Activated CD8-positive, alpha-beta memory T cell treated with anti-CD3 and anti-CD28 coated beads for 36 hours (primary cell): ENCODE results near the gene SLC38A6. TPM values are rescaled to one million over a fixed set of nuclear protein-coding genes. Genes with fewer than 3 reads are reported as not detected.

Experiments used
- CTCF ChIA-PET: fragments of 350-600 bp; sonication (Branson Sonifier 250); formaldehyde crosslinking; loops from one replicate; lab custom pipeline; 2021; ENCODE audit warnings: antibody characterized with exemption; lab: Charles Lee
- POLR2A ChIA-PET: fragments of 350-600 bp; sonication (Branson Sonifier 250); formaldehyde crosslinking; loops from one replicate; lab custom pipeline; 2021; ENCODE audit warnings: antibody characterized with exemption; lab: Charles Lee
- total RNA-seq, 2 experiments: library from RNA; stranded (reverse); gene quantifications; one replicate each; pipeline ENCODE4 v1.2.3, GENCODE V29; 2021

The SLC38A6 gene
- 1 to 10 TPM; 4.4 to 4.7 TPM for total RNA-seq

DNA sequence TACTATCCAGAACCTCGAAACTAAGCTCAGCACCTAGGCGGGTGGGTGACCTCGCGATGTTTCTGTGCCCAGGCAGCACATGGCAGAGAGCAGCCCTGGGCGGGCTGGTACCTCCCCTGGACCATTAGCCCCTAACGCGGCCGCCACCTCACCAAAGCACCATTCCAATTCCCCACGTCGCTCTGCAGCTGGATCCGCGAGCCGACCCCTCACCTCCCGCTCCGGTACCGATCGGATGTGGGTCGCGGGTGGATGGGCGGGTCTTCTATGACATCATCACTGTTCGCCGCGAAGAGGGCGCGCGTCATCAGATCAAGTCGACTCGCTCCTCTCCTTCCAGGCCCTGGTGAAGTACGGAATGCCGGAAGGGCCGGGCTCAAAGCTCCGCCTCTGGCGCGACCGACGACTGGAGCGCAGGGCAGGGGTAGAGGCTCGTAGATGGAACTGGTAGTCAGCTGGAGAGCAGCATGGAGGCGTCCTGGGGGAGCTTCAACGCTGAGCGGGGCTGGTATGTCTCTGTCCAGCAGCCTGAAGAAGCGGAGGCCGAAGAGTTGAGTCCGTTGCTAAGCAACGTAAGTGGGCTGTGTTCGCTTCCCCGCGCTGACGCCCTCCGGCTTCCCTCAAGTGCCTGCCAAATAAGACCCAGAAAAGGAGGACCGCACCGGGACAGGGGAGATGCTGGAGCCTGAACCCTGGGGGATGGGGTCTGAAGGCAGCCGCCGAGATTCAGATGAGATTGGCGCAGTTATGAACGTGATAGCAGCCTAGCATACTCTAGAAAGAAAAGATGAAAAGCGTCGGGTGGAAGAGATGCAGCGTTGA is at the start of gene SLC38A6, which contains the start of gene TRMT5:
TSS of gene SLC38A6 (plus strand) at position 435 of the 822 bp plus-strand sequence. CDS start at position 468, 33 bp downstream.
TSS of gene TRMT5 (minus strand) at position 269 of the 822 bp plus-strand sequence. CDS start at position 163, 106 bp downstream.
- CTCF ChIA-PET, result interaction anchor here (0.9 to 1.4 kb wide), 2 partner anchors 247 to 257 kb away, joined by 3 read pairs; no protein-coding TSS in a partner anchor
- POLR2A ChIA-PET, result interaction anchor here (0.5 to 1.2 kb wide), 5 partner anchors 14 to 253 kb away, joined by 3 to 12 read pairs (median 4); no protein-coding TSS in a partner anchor

DNA sequence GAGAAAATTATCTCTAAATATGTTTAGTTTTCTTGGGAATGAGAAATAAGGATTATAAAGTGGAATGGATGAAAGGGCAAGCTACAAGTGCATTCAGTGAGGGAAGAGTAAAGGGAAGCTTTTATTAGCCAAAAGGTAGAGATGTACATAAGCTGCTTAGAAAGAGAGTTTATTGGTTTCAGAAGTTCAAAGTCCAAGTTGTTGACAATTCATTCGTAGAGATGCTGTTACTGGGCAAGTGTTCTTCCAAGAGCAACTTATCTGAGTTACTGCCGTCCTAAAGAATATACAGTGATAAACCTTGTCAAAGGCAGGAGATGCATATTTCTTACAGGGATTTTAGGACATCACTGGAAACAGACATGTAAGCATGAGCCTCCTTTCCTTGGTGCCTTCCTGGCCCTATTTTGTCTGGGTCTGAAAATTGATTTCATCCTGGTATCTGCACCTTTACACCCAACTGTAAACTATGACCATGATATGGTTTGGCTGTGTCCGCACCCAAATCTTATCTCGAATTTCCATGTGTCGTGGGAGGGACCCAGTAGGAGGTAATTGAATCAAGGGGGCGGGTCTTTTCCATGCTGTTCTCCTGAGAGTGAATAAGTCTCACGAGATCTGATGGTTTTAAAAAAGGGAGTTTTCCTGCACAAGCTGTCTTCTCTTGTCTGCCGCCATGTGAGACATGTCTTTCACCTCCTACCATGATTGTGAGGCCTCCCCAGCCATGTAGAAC is 47.0 kb upstream of the SLC38A6 start:
- CTCF ChIA-PET, result no interaction called here
- POLR2A ChIA-PET, result no interaction called here

DNA sequence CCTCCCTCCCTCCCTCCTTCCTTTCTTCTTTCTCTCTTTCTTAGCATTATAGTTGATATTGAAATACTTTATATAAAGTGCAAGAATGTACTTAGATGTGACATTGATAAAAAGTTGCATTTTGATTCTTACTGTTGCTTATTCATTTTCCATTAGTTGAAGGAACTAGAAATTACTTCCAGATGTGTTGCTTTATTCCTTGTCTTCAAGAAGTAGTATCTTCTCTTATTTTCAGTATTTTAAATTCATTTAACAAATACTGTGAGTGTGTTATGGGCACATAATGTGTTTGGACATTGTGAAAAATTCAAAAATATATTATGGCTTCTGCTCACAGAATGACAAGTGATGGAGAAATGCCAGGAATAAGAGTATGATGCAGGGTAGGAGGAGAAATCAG is 45.7 kb upstream of the SLC38A6 start:
- ChIA-PET CTCF (no interaction called here), POLR2A (no interaction called here)

DNA sequence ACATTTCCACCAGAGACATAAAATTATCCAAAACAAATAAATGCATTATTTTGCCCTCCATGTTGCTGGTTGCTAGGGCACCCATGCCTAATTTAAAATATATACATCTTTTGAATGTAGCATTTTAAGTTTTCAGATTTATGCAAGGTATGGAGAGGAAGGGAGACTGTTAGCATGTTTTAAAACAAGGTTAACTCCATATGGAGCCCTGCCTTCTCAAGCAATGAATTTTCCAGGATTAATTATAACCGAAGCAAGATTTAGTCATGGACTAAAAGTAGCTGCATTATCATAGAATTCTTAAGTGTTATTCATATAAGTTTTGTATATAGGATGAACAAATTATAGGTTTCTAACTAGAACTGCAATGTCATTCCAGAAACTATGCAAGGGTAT is 37.4 kb upstream of the SLC38A6 start:
- CTCF ChIA-PET, result no interaction called here
- POLR2A ChIA-PET, result interaction anchor here (0.7 kb wide), 1 partner anchor 57 kb away, joined by 3 read pairs; no protein-coding TSS in a partner anchor

DNA sequence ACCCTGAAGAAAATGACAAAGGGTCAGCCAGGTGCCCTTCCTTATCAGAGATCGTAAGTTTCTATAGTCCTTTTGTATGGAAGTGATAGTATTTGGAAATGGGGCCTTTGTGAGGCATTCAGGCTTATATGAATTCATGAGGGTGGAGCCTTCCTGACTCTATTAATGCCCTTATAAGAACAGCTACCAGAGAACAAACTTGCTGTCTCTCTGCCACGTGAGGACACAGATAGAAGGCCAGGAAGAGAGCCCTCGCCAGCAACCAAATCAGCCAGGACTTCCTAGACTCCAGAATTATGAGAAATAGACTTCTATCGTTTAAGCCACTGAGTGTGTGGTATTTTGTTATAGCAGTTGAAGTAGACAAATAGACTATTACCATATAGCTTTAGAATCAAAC is 36.8 kb upstream of the SLC38A6 start:
- CTCF ChIA-PET, result no interaction called here
- POLR2A ChIA-PET, result no interaction called here

DNA sequence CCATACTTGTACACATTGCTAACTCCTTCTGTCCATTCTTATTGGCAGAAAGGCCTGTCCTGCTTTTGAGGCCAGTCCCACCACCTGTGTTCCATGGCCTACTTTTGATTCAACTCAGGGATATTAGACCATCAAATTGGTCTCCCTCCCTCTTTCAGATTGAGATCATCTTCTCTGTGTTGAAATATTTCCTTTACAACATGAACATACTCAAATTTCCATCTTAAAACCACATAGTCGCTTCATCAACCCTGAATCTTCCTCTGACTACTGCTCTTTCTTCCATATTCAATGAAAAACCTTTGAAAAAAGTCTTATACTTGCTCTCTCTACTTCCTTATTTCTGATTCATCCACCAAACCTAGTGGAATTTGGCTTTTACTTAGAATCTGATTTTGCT is 35.1 kb upstream of the SLC38A6 start:
- POLR2A ChIA-PET, result no interaction called here
- CTCF ChIA-PET, result no interaction called here

DNA sequence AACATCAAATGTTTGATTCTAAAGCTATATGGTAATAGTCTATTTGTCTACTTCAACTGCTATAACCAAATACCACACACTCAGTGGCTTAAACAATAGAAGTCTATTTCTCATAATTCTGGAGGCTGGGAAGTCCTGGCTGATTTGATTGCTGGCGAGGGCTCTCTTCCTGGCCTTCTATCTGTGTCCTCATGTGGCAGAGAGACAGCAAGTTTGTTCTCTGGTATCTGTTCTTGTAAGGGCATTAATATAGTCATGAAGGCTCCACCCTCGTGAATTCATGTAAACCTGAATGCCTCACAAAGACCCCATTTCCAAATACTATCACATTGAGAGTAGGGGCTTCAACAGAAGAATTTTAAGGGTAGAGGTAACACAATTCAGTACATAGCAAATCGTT is 34.3 kb upstream of the SLC38A6 start:
- ChIA-PET CTCF (no interaction called here), POLR2A (no interaction called here)

DNA sequence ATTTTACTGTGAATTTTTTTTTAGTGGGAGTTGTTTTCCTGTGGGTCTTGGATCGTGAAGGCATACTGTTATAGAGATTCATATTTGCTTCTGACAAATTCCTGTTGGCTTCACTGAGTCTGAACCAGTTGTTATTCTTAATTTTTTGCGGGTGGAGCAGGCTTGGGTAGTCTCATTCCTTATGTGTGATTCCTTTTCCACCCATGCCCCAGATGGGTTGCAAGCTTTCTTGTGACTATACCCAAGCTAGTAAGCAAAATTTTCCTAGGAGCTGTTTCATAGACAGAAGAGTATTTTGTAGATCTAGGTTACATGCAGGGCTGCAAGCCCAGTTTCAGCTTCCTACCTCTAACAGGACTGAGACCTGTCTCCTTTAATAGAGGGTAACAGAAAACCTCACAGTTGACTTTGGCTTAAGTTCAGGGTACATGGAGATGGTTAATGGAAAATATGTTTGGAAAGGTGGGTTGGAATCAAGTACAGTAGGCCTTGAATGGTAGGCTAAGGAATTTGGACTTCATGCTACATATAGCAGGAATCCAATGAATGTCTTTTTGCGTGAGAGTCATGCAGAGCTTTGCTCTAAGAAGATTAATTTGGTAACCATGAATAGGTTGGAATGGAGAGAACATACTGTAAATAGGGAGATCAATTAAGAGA is 29.1 kb upstream of the SLC38A6 start:
- CTCF ChIA-PET, result no interaction called here
- POLR2A ChIA-PET, result no interaction called here

DNA sequence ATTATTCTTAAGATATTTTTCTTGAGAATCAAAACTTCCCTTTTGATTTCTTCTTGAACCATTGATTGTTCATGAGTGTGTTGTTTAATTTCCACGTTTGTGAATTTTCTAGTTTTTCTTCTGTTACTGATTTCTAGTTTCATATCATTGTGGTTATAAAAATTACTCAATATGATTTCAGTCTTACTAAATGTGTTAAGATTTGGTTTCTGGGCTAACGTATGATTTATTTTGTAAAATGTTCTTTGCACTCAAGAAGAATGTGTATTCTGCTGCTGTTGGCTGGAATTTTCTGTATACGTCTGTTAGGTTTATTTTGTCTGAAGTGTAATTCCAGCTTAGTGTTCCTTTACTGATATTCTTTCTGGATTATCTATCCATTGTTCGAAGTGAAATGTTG is 24.8 kb upstream of the SLC38A6 start:
- POLR2A ChIA-PET, result no interaction called here
- CTCF ChIA-PET, result no interaction called here

DNA sequence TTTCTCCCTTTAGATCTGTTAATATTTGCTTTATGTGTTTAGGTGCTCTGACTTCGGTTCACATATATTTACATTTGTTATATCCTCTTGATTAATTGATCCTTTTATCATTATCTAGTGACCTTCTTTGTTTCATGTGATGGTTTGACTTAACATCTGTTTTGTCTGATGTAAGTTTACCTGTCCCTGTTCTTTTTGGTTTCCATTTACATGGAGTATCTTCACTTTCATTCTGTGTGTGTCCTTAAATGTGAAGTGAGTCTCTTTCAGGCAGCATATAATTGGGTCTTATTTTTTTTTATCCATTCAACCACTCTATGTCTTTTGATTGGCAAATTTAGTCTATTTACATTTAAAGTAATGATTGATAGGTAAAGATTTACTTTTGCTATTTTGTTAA is 24.4 kb upstream of the SLC38A6 start:
- ChIA-PET CTCF (no interaction called here), POLR2A (no interaction called here)

DNA sequence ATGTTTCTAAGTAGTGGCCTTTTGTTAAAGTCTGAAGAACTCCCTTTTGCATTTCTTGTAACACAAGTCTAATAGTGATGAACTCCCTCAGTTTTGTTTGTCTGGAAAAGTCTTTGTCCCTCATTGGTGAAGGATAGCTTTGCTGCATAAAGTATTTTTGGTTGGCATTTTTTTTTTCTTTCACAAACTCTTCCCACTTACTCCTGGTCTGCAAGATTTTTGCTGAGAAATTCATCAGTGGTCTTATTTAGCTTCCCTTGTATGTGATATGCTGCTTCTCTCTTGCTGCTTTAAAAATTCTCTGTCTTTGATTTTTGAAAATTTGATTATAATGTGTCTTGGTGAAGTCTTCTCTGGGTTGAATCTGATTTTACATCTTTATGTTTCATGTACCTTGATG is 22.9 kb upstream of the SLC38A6 start:
- ChIA-PET CTCF (interaction anchor here (0.6 kb wide), 1 partner anchor 98 kb away, joined by 3 read pairs; no protein-coding TSS in a partner anchor), POLR2A (no interaction called here)

DNA sequence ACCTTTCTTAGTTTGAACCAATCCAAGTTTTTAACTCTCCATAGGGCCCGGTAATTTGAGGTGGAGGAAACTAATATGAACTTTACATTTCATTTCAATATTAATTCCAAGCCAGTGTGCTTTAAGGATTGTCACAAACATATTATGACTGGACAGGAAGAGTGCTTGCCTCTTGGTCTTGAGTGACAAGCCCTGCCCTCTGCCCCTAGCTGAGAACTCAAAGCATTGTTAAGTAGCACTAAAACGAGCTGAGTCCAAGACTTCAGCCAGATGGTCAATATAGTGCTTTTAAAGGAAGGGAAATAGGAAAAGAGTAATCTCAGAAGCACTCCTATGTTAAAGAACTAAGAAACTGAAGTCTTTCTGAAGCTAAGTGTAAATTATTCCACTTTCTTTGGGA is 17.3 kb upstream of the SLC38A6 start:
- CTCF ChIA-PET, result no interaction called here
- POLR2A ChIA-PET, result no interaction called here

DNA sequence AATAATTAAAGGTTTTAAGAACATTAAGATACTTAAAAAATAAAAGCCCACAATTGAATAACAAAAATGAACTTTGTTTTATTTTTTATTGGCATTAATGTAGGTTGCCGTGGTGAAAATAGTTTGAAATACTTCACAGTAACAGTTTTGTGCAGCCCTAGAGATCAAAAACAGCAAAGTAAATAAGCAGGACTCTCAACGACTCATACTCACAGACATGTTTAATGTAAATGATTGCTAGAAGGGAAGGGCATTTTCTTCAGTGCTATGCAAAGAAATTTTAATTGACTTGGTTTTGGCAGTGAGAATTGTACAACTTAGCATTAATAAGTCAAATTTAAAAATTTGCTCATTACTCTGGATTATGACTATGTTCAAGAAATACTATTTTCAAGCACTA is 16.1 kb upstream of the SLC38A6 start:
- ChIA-PET POLR2A (interaction anchor here (0.8 kb wide), 1 partner anchor 211 kb away, joined by 4 read pairs; no protein-coding TSS in a partner anchor), CTCF (interaction anchor here (1.3 kb wide), 1 partner anchor 211 kb away, joined by 3 read pairs; no protein-coding TSS in a partner anchor)

DNA sequence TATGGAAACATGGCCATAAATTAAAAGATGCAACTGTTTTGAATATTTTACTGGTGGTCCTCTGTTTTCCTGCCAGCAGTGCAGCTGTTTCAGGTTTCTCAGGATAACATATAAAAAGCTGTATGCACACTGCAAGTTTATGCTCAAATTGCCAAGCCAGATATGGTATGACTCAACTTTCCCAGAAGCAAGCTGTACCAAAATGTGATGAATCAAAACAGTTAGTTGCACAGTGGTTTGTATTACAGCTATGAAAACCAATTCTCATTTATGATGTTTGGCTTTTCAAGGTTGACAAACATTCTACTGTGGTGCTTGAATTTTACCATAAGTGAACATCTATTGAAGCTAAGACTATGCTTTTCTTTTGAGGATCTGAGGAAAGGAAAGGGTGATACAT is 15.6 kb upstream of the SLC38A6 start:
- ChIA-PET CTCF (interaction anchor here (1.3 kb wide), 1 partner anchor 211 kb away, joined by 3 read pairs; no protein-coding TSS in a partner anchor), POLR2A (interaction anchor here (0.8 kb wide), 1 partner anchor 211 kb away, joined by 4 read pairs; no protein-coding TSS in a partner anchor)

DNA sequence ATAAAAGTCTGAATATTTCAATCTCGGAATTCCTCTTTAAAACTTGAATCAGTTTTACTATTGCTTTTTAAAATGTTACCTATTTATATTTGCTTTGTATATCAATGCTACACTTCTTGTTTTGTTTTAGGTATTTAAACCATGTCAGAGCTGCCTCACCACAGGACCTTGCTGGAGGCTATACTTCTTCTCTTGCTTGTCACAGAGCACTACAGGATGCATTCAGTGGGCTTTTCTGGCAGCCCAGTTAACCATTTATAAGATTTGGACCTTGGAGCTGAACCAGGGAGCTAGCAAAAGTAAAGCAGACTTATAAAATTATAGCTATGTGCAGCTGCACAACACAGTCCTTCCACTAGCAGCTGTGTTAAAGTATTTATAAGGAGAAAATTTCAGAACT is 12.9 kb upstream of the SLC38A6 start:
- CTCF ChIA-PET, result no interaction called here
- POLR2A ChIA-PET, result no interaction called here

DNA sequence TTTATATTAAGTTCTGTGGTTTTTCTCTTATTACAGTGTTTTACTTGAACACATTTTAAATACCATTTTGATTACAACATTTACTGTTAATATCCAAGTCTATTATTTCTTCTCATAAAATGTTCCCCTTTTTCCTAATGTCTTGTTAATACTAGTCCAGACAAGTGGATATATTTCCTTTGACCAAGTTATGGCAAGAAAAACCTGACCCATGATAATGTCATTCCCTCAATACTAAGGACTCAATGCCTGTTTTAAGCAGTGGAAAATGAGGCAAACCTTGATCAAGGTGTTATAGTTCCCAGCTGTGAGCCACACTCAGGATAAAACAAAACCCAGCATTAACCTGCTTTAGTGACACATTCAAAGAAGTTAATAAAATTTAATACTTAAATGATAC is 12.4 kb upstream of the SLC38A6 start:
- ChIA-PET CTCF (no interaction called here), POLR2A (no interaction called here)

DNA sequence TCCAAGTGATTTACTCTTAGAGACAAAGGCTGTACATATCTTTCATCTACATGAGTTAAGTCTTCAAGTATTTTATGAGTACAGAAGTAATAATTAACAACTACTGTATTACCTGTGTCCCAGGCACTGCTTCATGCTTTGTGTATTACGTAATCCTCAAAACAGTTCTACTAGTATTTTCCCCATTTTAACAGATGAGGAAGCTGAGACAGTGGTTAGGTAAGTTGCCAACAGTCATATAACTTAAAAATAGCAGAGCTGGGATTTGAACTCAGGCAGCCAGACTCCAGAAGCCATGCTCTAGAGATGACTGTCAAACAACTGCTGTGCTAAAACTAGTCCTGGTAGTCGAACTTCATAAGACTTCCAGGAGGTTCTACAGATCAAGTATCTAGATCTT is 10.9 kb upstream of the SLC38A6 start:
- CTCF ChIA-PET, result no interaction called here

DNA sequence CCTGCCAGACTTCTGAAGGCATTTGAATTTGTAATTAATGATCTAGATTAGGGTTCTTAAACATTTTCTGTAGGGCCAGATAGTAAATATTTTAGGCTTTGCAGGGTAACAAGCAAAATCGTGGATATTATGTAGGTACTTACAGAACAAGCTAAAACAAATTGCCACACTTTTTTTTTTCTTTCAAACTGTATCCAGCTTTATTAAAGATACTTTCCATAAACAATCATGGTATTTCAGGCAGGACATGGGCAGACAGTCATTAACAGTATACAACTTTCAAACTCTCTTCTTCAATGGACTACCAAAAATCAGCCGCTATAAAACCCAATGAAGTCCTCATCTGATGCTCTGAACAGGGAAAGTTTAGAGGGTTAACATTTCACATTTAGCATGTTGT is 9.8 kb upstream of the SLC38A6 start:
- POLR2A ChIA-PET, result no interaction called here
- CTCF ChIA-PET, result interaction anchor here (0.6 kb wide), 1 partner anchor 250 kb away, joined by 3 read pairs; no protein-coding TSS in a partner anchor

More for the DNA sequence above, 10.9 kb upstream of the SLC38A6 start:
- POLR2A ChIA-PET, result interaction anchor here (0.6 kb wide), 1 partner anchor 350 kb away, joined by 6 read pairs; no protein-coding TSS in a partner anchor

DNA sequence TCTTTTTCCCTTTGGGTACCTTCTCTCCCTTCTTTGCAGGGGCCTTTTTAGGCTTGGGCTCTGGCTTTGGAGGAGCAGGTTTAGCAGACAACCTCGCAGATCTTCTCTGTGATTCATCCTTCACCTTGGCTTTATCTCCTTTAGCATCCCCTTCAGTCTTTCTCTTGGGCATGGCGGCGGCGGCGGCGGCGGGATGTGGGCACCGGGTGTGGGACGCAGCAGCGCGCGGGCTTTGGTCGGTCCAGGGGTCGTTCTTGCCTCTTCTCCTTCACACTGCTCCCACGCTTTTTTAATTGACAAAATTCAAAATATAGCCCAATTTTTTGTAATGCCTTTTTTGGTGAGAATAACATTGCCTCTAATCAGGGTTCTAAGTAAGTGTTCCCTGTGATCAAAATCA is 8.8 kb upstream of the SLC38A6 start:
- CTCF ChIA-PET, result no interaction called here
- POLR2A ChIA-PET, result no interaction called here
